ENCODE data around the gene ROBO1. TPM values are rescaled to one million over a fixed set of nuclear protein-coding genes. Genes with fewer than 3 reads are reported as not detected.

Gene ROBO1
- total and polyA plus RNA-seq, 4 donors = 1.0 to 30.3 (median 3.9) TPM

DNA sequence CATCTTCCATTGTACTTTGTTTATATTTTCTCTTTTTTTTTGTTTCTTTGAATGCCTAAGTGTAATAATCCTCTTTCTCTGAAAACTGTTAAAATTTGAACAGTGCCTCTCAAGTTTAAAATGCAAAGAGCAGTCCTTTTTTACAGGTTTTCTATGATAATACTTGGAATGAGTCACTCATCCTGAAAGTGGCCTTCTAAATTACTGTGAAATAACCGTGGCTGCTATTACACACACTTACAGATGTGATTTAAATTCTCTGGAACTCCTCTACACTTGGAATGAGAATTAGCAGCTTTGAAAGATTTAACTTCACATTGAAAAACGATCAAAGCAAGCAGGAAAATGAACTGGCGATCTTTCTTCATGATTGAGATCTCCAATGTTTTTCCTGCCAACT, 105.9 kb downstream of the ROBO1 start:
- Histone ChIP-seq H3K9me3 (ENCODE audit: control insufficient read depth in 4 of 4, low read length in 3 of 4) (peaks cover 0 to 11% (median 0%) of the 10 kb centered on the region in 4 donors), H3K9ac (ENCODE audit: low read depth in 1 of 2, low read length in 2 of 2) (no peak overlapping the region), H3K4me1 (ENCODE audit: control insufficient read depth in 4 of 4, insufficient read depth in 4 of 4, low read length in 3 of 4) (no peaks in the 10 kb centered on the region), H3K36me3 (ENCODE audit: control insufficient read depth in 4 of 4, insufficient read depth in 3 of 4, low read depth in 1 of 4, low read length in 3 of 4) (no peaks in the 10 kb centered on the region), H3K4me3 (ENCODE audit: low read depth in 1 of 3, low read length in 3 of 3) (no peak overlapping the region), H3K27me3 (ENCODE audit: control insufficient read depth in 4 of 4, insufficient read depth in 4 of 4, low read length in 3 of 4) (no peaks in the 10 kb centered on the region), H3K27ac (ENCODE audit: low read depth in 1 of 2, low read length in 2 of 2) (no peak overlapping the region)
- WGBS = 60% methylated on average over 3 of the region's 3 CpGs
- no peak for TF ChIP-seq HNF4G (IDR thresholded peaks at IDR 0.05)
- no peak for TF ChIP-seq GABPA (IDR thresholded peaks at IDR 0.05 in 1 of 2, conservative IDR thresholded peaks at IDR 0.05 in 1 of 2)
- TF ChIP-seq SP1 (IDR thresholded peaks at IDR 0.05) = no peak
- no peak for TF ChIP-seq EGR1 (IDR thresholded peaks at IDR 0.05; ENCODE audit: low read depth in 2 of 2)
- DNase-seq (ENCODE audit: low spot score) = no peak

DNA sequence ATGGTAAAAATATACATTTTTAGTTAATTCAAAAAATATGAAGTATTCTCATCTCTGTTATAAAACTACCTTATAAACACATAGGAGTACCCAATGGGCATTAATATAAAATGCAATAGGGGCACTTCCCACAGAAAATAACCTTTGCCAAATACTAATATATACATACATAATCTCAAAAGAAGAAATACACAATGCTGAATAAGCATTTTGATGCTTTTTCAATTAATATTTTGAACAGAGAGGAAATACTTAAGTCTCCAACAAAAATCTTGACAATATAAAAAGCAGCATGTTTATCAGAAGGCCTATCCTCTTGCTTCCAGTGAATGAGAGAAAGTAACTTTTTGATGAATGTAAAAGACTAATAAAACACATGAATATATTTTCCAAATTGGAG, 110.7 kb downstream of the ROBO1 start:
- H3K4me3 ChIP-seq (ENCODE audit: low read depth in 1 of 3, low read length in 3 of 3) = no peak overlapping the region
- DNase-seq (ENCODE audit: low spot score) = no peak
- H3K27me3 ChIP-seq (ENCODE audit: control insufficient read depth in 4 of 4, insufficient read depth in 4 of 4, low read length in 3 of 4) = no peaks in the 10 kb centered on the region
- H3K36me3 ChIP-seq (ENCODE audit: control insufficient read depth in 4 of 4, insufficient read depth in 3 of 4, low read depth in 1 of 4, low read length in 3 of 4) = no peaks in the 10 kb centered on the region
- no peaks in the 10 kb centered on the region for H3K4me1 ChIP-seq (ENCODE audit: control insufficient read depth in 4 of 4, insufficient read depth in 4 of 4, low read length in 3 of 4)
- H3K9ac ChIP-seq (ENCODE audit: low read depth in 1 of 2, low read length in 2 of 2) = no peak overlapping the region
- H3K27ac ChIP-seq (ENCODE audit: low read depth in 1 of 2, low read length in 2 of 2) = no peak overlapping the region
- TF ChIP-seq FOXA1 (IDR thresholded peaks at IDR 0.05) = no peak
- TF ChIP-seq RAD21 (IDR thresholded peaks at IDR 0.05) = no peak
- TF ChIP-seq NR2F2 (IDR thresholded peaks at IDR 0.05) = no peak
- no peak for TF ChIP-seq HNF4A (conservative IDR thresholded peaks at IDR 0.05)
- TF ChIP-seq RXRA (IDR thresholded peaks at IDR 0.05) = no peak
- TF ChIP-seq GABPA (IDR thresholded peaks at IDR 0.05 in 1 of 2, conservative IDR thresholded peaks at IDR 0.05 in 1 of 2) = no peak
- TF ChIP-seq CTCF (IDR thresholded peaks at IDR 0.05; ENCODE audit: low read depth, low read length, missing input control) = no peak
- TF ChIP-seq FOXA2 (IDR thresholded peaks at IDR 0.05) = no peak
- TF ChIP-seq REST (IDR thresholded peaks at IDR 0.05) = no peak
- H3K9me3 ChIP-seq (ENCODE audit: control insufficient read depth in 4 of 4, low read length in 3 of 4) = peaks cover 0 to 11% (median 0%) of the 10 kb centered on the region in 4 donors

- no peak overlapping the region for H3K9ac ChIP-seq (ENCODE audit: low read depth in 1 of 2, low read length in 2 of 2)
- WGBS = 52% methylated on average over 3 of the region's 3 CpGs
- H3K4me3 ChIP-seq (ENCODE audit: low read depth in 1 of 3, low read length in 3 of 3) = no peak overlapping the region
- no peak for DNase-seq (ENCODE audit: low spot score)
- H3K27me3 ChIP-seq (ENCODE audit: control insufficient read depth in 4 of 4, insufficient read depth in 4 of 4, low read length in 3 of 4) = no peaks in the 10 kb centered on the region
- H3K4me1 ChIP-seq (ENCODE audit: control insufficient read depth in 4 of 4, insufficient read depth in 4 of 4, low read length in 3 of 4) = no peaks in the 10 kb centered on the region
- H3K27ac ChIP-seq (ENCODE audit: low read depth in 1 of 2, low read length in 2 of 2) = no peak overlapping the region
- no peaks in the 10 kb centered on the region for H3K36me3 ChIP-seq (ENCODE audit: control insufficient read depth in 4 of 4, insufficient read depth in 3 of 4, low read depth in 1 of 4, low read length in 3 of 4)
- peaks cover 0 to 4% (median 0%) of the 10 kb centered on the region in 4 donors for H3K9me3 ChIP-seq (ENCODE audit: control insufficient read depth in 4 of 4, low read length in 3 of 4)
- no peak for TF ChIP-seq HNF4G (IDR thresholded peaks at IDR 0.05)
- TF ChIP-seq SP1 (IDR thresholded peaks at IDR 0.05) = no peak
- TF ChIP-seq CTCF (IDR thresholded peaks at IDR 0.05; ENCODE audit: low read depth, low read length, missing input control) = no peak
- no peak for TF ChIP-seq HNF4A (conservative IDR thresholded peaks at IDR 0.05)
- no peak for TF ChIP-seq ATF3 (IDR thresholded peaks at IDR 0.05)
- TF ChIP-seq FOXA2 (IDR thresholded peaks at IDR 0.05) = no peak
- no peak for TF ChIP-seq JUND (IDR thresholded peaks at IDR 0.05)
- no peak for TF ChIP-seq NR2F2 (IDR thresholded peaks at IDR 0.05)
- no peak for TF ChIP-seq TAF1 (conservative IDR thresholded peaks at IDR 0.05)
- no peak for TF ChIP-seq ZBTB33 (IDR thresholded peaks at IDR 0.05)
- no peak for TF ChIP-seq YY1 (IDR thresholded peaks at IDR 0.05)
- TF ChIP-seq GABPA (IDR thresholded peaks at IDR 0.05 in 1 of 2, conservative IDR thresholded peaks at IDR 0.05 in 1 of 2) = no peak
- no peak for TF ChIP-seq EGR1 (IDR thresholded peaks at IDR 0.05; ENCODE audit: low read depth in 2 of 2)
- no peak for TF ChIP-seq RXRA (IDR thresholded peaks at IDR 0.05)
Observed at GRCh38 chr3:79654019-79654418, 113.8 kb downstream of the ROBO1 start.
